ENCODE data around the gene XRN1. TPM values are rescaled to one million over a fixed set of nuclear protein-coding genes. Genes with fewer than 3 reads are reported as not detected.
"Not testable (repeated sequence)": the region's sequence is repeated elsewhere in the genome, so short reads cannot be mapped to it uniquely, and the experiment has no call there.

The XRN1 gene
- polyA plus RNA-seq, 2 donors, result 4.3 to 4.9 TPM

DNA sequence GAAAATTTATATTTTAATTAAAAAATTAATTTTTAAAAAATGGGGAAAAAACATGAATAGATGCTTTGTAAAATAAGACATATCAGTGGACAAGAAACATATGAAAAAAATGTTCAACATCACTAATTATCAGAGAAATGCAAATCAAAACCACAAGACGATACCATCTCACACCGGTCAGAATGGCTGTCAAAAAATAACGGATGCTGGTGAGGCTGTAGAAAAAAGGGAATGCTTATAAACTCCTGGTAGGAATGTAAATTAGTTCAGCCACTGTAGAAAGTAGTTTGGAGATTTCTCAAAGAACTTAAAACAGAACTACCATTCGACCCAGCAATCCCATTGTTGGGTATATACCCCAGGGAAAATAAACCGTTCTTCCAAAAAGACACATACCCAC lies 93.8 kb downstream of the XRN1 start:
- Histone ChIP-seq H3K27ac (ENCODE audit: low read depth in 2 of 2, low read length in 1 of 2) (no peak overlapping the region), H3K27me3 (ENCODE audit: control insufficient read depth in 1 of 2, insufficient read depth in 2 of 2, low read length in 2 of 2) (no peaks in the 10 kb centered on the region), H3K36me3 (ENCODE audit: control insufficient read depth in 2 of 2, insufficient read depth in 2 of 2, low read length in 1 of 2) (peaks cover 7 to 10% of the 10 kb centered on the region in 2 donors), H3K4me1 (ENCODE audit: control insufficient read depth in 2 of 2, insufficient read depth in 2 of 2, low read length in 1 of 2) (no peaks in the 10 kb centered on the region), H3K4me3 (ENCODE audit: low read depth in 1 of 2, low read length in 2 of 2) (no peak overlapping the region), H3K9me3 (ENCODE audit: control insufficient read depth in 2 of 2, insufficient read depth in 1 of 2, low read depth in 1 of 2, low read length in 1 of 2) (no peaks in the 10 kb centered on the region)
- WGBS, 2 donors, result 96 to 98% methylated on average over 5 of the region's 5 CpGs

DNA sequence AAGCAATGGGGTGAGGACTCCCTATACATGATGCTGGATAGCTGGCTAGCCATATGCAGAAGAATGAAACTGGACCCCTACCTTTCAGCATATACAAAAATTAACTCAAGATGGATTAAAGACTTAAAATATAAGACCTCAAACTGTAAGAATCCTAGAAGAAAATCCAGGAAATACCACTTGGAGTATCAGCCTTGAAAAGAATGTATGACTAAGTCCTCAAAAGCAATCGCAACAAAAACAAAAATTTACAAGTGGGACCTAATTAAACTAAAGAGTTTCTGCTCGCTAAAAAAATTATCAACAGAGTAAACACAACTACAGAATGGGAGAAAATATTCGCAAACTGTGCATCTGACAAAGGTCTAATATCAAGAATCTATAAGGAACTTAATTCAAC lies 94.3 kb downstream of the XRN1 start:
- H3K27me3 ChIP-seq (ENCODE audit: control insufficient read depth in 1 of 2, insufficient read depth in 2 of 2, low read length in 2 of 2), result no peaks in the 10 kb centered on the region
- no peaks in the 10 kb centered on the region for H3K9me3 ChIP-seq (ENCODE audit: control insufficient read depth in 2 of 2, insufficient read depth in 1 of 2, low read depth in 1 of 2, low read length in 1 of 2)
- 96 to 99% methylated on average over 3 of the region's 3 CpGs for WGBS, 2 donors
- H3K4me3 ChIP-seq (ENCODE audit: low read depth in 1 of 2, low read length in 2 of 2), result no peak overlapping the region
- no peak overlapping the region for H3K27ac ChIP-seq (ENCODE audit: low read depth in 2 of 2, low read length in 1 of 2)
- H3K4me1 ChIP-seq (ENCODE audit: control insufficient read depth in 2 of 2, insufficient read depth in 2 of 2, low read length in 1 of 2), result no peaks in the 10 kb centered on the region
- peaks cover 10 to 15% of the 10 kb centered on the region in 2 donors for H3K36me3 ChIP-seq (ENCODE audit: control insufficient read depth in 2 of 2, insufficient read depth in 2 of 2, low read length in 1 of 2)

DNA sequence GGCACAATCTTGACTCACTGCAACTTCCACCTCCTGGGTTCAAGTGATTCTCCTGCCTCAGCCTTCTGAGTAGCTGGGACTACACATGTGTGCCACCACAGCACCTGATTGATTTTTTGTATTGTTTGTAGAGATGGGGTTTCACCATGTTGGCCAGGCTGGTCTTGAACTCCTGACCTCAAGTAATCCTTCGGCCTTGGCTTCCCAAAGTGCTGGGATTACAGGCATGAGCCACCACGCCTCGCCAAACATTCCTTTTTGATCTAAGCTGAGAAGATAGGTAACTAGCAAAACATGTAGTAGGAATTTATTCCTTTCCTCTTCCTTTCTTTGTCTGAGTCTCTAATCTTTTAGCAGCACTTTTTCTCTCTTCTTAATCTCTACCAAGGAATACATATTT lies 95.1 kb downstream of the XRN1 start:
- H3K9me3 ChIP-seq (ENCODE audit: control insufficient read depth in 2 of 2, insufficient read depth in 1 of 2, low read depth in 1 of 2, low read length in 1 of 2); H3K27ac ChIP-seq (ENCODE audit: low read depth in 2 of 2, low read length in 1 of 2); H3K4me1 ChIP-seq (ENCODE audit: control insufficient read depth in 2 of 2, insufficient read depth in 2 of 2, low read length in 1 of 2); H3K4me3 ChIP-seq (ENCODE audit: low read depth in 1 of 2, low read length in 2 of 2); H3K27me3 ChIP-seq (ENCODE audit: control insufficient read depth in 1 of 2, insufficient read depth in 2 of 2, low read length in 2 of 2): not testable (repeated sequence)
- peaks cover 10 to 15% of the 10 kb centered on the region in 2 donors for H3K36me3 ChIP-seq (ENCODE audit: control insufficient read depth in 2 of 2, insufficient read depth in 2 of 2, low read length in 1 of 2)
- 91 to 93% methylated on average over 3 of the region's 3 CpGs for WGBS, 2 donors

DNA sequence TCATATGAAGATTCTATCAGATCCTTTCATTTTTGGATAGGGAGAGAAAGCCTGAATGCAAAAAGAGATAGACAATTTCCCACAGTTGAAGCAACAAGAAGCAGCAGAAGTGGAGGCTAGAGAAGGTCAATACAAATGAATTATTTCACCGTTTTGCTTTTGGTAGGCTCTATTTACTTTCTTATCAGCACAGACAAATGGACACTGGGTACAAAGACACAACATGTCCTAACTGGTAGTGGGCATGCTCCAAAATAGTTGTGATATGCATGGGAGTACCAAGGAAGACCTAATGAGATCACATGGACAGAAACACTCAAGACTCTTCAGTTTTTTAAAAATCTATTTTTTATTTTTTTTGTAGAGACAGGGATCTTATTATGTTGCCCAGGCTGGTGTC lies 99.4 kb downstream of the XRN1 start:
- no peak overlapping the region for H3K4me3 ChIP-seq (ENCODE audit: low read depth in 1 of 2, low read length in 2 of 2)
- H3K27ac ChIP-seq (ENCODE audit: low read depth in 2 of 2, low read length in 1 of 2), result no peak overlapping the region
- no peaks in the 10 kb centered on the region for H3K27me3 ChIP-seq (ENCODE audit: control insufficient read depth in 1 of 2, insufficient read depth in 2 of 2, low read length in 2 of 2)
- no peaks in the 10 kb centered on the region for H3K4me1 ChIP-seq (ENCODE audit: control insufficient read depth in 2 of 2, insufficient read depth in 2 of 2, low read length in 1 of 2)
- WGBS, 2 donors, result 49 to 52% methylated on average over 1 of the region's 1 CpG
- peaks cover 4 to 5% of the 10 kb centered on the region in 2 donors for H3K36me3 ChIP-seq (ENCODE audit: control insufficient read depth in 2 of 2, insufficient read depth in 2 of 2, low read length in 1 of 2)
- no peaks in the 10 kb centered on the region for H3K9me3 ChIP-seq (ENCODE audit: control insufficient read depth in 2 of 2, insufficient read depth in 1 of 2, low read depth in 1 of 2, low read length in 1 of 2)

DNA sequence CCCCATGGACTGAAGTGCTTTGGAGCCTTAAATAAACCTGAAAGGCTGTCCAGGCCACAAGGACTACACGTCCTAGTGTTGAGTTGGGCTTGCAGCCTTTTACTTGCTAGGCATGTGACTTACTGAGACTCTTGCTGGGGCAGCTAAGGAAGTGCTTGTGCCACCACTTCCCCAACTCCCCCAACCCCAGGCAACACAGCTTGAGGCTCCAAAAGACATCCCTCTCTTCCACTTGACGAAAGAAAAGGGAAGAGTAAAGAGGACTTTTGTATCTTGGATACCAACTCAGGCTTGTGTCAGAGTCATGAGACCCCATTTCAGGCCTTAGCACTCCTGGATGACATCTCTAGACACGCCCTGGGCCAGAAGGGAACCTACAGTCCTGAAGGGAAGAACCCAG lies 109.8 kb downstream of the XRN1 start:
- no peak overlapping the region for H3K4me3 ChIP-seq (ENCODE audit: low read depth in 1 of 2, low read length in 2 of 2)
- no peaks in the 10 kb centered on the region for H3K27me3 ChIP-seq (ENCODE audit: control insufficient read depth in 1 of 2, insufficient read depth in 2 of 2, low read length in 2 of 2)
- no peaks in the 10 kb centered on the region for H3K4me1 ChIP-seq (ENCODE audit: control insufficient read depth in 2 of 2, insufficient read depth in 2 of 2, low read length in 1 of 2)
- WGBS, 2 donors, result 82 to 84% methylated on average over 3 of the region's 3 CpGs
- no peaks in the 10 kb centered on the region for H3K9me3 ChIP-seq (ENCODE audit: control insufficient read depth in 2 of 2, insufficient read depth in 1 of 2, low read depth in 1 of 2, low read length in 1 of 2)
- H3K27ac ChIP-seq (ENCODE audit: low read depth in 2 of 2, low read length in 1 of 2), result no peak overlapping the region
- H3K36me3 ChIP-seq (ENCODE audit: control insufficient read depth in 2 of 2, insufficient read depth in 2 of 2, low read length in 1 of 2), result peaks cover 9 to 11% of the 10 kb centered on the region in 2 donors

DNA sequence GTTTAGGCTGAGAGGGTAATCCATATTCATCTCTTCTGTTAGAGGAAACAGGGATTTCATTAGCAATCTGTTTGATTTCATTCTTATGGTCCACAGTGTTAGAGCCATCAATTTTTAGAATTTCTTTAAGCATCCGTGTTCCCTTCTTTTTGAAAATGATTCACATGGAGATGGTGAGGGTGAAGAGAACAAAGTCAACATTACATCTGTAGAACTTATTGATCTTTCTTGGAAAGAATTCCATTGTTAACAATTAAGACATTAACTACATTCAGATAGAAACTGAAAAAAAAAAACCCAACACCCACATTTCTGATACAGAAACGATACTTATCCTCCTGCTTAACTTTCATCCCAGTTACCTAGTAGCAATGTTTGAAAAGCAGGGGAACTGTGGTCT lies 115.4 kb downstream of the XRN1 start:
- Histone ChIP-seq H3K4me3 (ENCODE audit: low read depth in 1 of 2, low read length in 2 of 2) (no peak overlapping the region), H3K9me3 (ENCODE audit: control insufficient read depth in 2 of 2, insufficient read depth in 1 of 2, low read depth in 1 of 2, low read length in 1 of 2) (no peaks in the 10 kb centered on the region), H3K27ac (ENCODE audit: low read depth in 2 of 2, low read length in 1 of 2) (no peak overlapping the region), H3K4me1 (ENCODE audit: control insufficient read depth in 2 of 2, insufficient read depth in 2 of 2, low read length in 1 of 2) (no peaks in the 10 kb centered on the region), H3K27me3 (ENCODE audit: control insufficient read depth in 1 of 2, insufficient read depth in 2 of 2, low read length in 2 of 2) (no peaks in the 10 kb centered on the region), H3K36me3 (ENCODE audit: control insufficient read depth in 2 of 2, insufficient read depth in 2 of 2, low read length in 1 of 2) (peaks cover 2 to 3% of the 10 kb centered on the region in 2 donors)
- WGBS, 2 donors, result 84 to 95% methylated on average over 2 of the region's 2 CpGs

DNA sequence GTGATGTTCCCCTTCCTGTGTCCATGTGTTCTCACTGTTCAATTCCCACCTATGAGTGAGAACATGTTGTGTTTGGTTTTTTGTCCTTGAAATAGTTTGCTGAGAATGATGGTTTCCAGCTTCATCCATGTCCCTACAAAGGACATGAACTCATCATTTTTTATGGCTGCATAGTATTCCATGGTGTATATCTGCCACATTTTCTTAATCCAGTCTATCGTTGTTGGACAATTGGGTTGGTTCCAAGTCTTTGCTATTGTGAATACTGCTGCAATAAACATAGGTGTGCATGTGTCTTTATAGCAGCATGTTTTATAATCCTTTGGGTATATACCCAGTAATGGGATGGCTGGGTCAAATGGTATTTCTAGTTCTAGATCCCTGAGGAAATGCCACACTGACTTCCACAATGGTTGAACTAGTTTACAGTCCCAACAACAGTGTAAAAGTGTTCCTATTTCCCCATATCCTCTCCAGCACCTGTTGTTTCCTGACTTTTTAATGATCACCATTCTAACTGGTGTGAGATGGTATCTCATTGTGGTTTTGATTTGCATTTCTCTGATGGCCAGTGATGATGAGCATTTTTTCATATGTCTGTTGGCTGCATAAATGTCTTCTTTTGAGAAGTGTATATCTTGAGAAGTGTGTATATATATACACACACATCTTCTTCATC lies 123.4 kb downstream of the XRN1 start:
- H3K36me3 ChIP-seq (ENCODE audit: control insufficient read depth in 2 of 2, insufficient read depth in 2 of 2, low read length in 1 of 2); H3K27me3 ChIP-seq (ENCODE audit: control insufficient read depth in 1 of 2, insufficient read depth in 2 of 2, low read length in 2 of 2); H3K4me3 ChIP-seq (ENCODE audit: low read depth in 1 of 2, low read length in 2 of 2); H3K9me3 ChIP-seq (ENCODE audit: control insufficient read depth in 2 of 2, insufficient read depth in 1 of 2, low read depth in 1 of 2, low read length in 1 of 2); H3K4me1 ChIP-seq (ENCODE audit: control insufficient read depth in 2 of 2, insufficient read depth in 2 of 2, low read length in 1 of 2); H3K27ac ChIP-seq (ENCODE audit: low read depth in 2 of 2, low read length in 1 of 2): not testable (repeated sequence)
- 95 to 100% methylated on average over 1 of the region's 1 CpG for WGBS, 2 donors

DNA sequence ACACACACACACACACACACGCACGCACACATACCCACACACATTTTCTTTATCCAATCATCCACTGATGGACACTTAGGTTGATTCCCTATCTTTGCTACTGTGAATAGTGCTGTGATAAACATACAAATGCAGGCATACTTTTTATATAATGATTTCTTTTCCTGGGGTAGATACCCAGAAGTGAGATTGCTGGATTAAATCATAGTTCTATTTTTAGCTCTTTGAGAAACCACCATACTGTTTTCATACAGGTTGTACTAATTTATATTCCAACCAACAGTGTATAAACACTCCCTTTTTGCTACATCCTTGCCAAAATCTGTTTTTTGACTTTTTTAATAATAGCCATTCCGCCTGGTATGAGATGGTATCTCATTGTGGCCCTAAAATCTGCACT lies 127.9 kb downstream of the XRN1 start:
- H3K36me3 ChIP-seq (ENCODE audit: control insufficient read depth in 2 of 2, insufficient read depth in 2 of 2, low read length in 1 of 2), result no peaks in the 10 kb centered on the region
- H3K4me3 ChIP-seq (ENCODE audit: low read depth in 1 of 2, low read length in 2 of 2), result no peak overlapping the region
- no peaks in the 10 kb centered on the region for H3K27me3 ChIP-seq (ENCODE audit: control insufficient read depth in 1 of 2, insufficient read depth in 2 of 2, low read length in 2 of 2)
- no peaks in the 10 kb centered on the region for H3K9me3 ChIP-seq (ENCODE audit: control insufficient read depth in 2 of 2, insufficient read depth in 1 of 2, low read depth in 1 of 2, low read length in 1 of 2)
- H3K4me1 ChIP-seq (ENCODE audit: control insufficient read depth in 2 of 2, insufficient read depth in 2 of 2, low read length in 1 of 2), result no peaks in the 10 kb centered on the region
- no peak overlapping the region for H3K27ac ChIP-seq (ENCODE audit: low read depth in 2 of 2, low read length in 1 of 2)
- WGBS, 2 donors, result 98 to 99% methylated on average over 3 of the region's 3 CpGs

DNA sequence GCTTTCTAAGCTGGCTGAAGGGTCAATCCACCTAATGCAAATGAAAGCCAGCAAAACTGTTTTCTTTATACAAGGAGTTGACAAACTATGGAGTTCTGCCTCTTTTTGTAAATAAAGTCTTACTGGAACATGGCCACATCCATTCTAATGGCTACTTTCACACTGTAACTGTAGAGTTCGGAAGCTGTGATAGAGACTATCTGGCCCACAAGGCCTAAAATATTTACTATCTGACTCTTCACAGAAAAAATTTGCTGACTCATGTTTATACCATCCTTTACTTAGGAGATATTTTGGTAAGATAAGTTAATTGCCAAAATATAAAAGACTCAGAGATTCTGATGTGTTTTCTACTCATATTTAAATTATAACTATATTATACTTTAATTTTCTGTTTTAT lies 128.7 kb downstream of the XRN1 start:
- H3K36me3 ChIP-seq (ENCODE audit: control insufficient read depth in 2 of 2, insufficient read depth in 2 of 2, low read length in 1 of 2), result no peaks in the 10 kb centered on the region
- no peaks in the 10 kb centered on the region for H3K27me3 ChIP-seq (ENCODE audit: control insufficient read depth in 1 of 2, insufficient read depth in 2 of 2, low read length in 2 of 2)
- WGBS, 2 donors, result 91 to 97% methylated on average over 1 of the region's 1 CpG
- H3K4me3 ChIP-seq (ENCODE audit: low read depth in 1 of 2, low read length in 2 of 2), result no peak overlapping the region
- H3K27ac ChIP-seq (ENCODE audit: low read depth in 2 of 2, low read length in 1 of 2), result no peak overlapping the region
- H3K9me3 ChIP-seq (ENCODE audit: control insufficient read depth in 2 of 2, insufficient read depth in 1 of 2, low read depth in 1 of 2, low read length in 1 of 2), result no peaks in the 10 kb centered on the region
- H3K4me1 ChIP-seq (ENCODE audit: control insufficient read depth in 2 of 2, insufficient read depth in 2 of 2, low read length in 1 of 2), result no peaks in the 10 kb centered on the region

DNA sequence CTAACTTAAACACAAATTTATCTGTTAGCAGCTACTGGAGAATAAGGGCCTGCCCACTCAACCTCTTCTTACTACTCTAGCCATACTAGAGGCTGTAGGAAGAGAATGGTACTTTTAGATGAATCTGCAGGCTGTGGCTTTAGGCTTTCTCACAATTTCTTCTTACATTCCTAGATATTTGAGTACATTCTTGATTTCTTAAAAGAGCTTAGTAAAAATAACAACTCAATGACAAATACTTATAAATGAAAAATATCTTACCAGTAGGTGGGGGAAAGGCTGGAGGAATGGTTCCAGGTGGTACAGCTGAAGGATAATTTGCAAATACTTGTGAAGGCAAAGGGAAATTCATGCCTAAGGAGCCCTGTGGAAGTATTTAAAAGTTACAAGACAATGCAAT lies 129.5 kb downstream of the XRN1 start:
- Histone ChIP-seq H3K36me3 (ENCODE audit: control insufficient read depth in 2 of 2, insufficient read depth in 2 of 2, low read length in 1 of 2) (peaks cover 0 to 2% of the 10 kb centered on the region in 2 donors), H3K27me3 (ENCODE audit: control insufficient read depth in 1 of 2, insufficient read depth in 2 of 2, low read length in 2 of 2) (no peaks in the 10 kb centered on the region), H3K27ac (ENCODE audit: low read depth in 2 of 2, low read length in 1 of 2) (no peak overlapping the region), H3K9me3 (ENCODE audit: control insufficient read depth in 2 of 2, insufficient read depth in 1 of 2, low read depth in 1 of 2, low read length in 1 of 2) (no peaks in the 10 kb centered on the region), H3K4me3 (ENCODE audit: low read depth in 1 of 2, low read length in 2 of 2) (no peak overlapping the region), H3K4me1 (ENCODE audit: control insufficient read depth in 2 of 2, insufficient read depth in 2 of 2, low read length in 1 of 2) (no peaks in the 10 kb centered on the region)
